Upper lobe of right lung (tissue), 1 donor: ENCODE data around the gene PPP3R1. TPM values are rescaled to one million over a fixed set of nuclear protein-coding genes. Genes with fewer than 3 reads are reported as not detected.

ENCODE experiments used
- ATAC-seq: fragments of 200-7000 bp; cut with Tn5 transposase; one replicate; pipeline ENCODE4 v1.9.1; 2020; ENCODE audit warnings: mild to moderate bottlenecking, moderate library complexity
- DNase-seq: peaks from one replicate; pipeline ENCODE4 v3.0.0-alpha.2; 2020
- H3K27ac ChIP-seq: fragments of 200-600 bp; one replicate; pipeline ENCODE4 v1.8.0; 2022
- H3K27me3 ChIP-seq: fragments of 200-600 bp; one replicate; pipeline ENCODE4 v1.8.0; 2022; ENCODE audit warnings: mild to moderate bottlenecking
- H3K36me3 ChIP-seq: fragments of 200-600 bp; one replicate; pipeline ENCODE4 v1.8.0; 2022
- H3K4me1 ChIP-seq: fragments of 200-600 bp; one replicate; pipeline ENCODE4 v1.8.0; 2022
- H3K4me3 ChIP-seq: fragments of 200-600 bp; one replicate; pipeline ENCODE4 v1.8.0; 2022; ENCODE audit warnings: mild to moderate bottlenecking
- H3K9me3 ChIP-seq: fragments of 200-600 bp; one replicate; pipeline ENCODE4 v1.8.0; 2022
- CTCF ChIP-seq: fragments of 200-600 bp; IDR thresholded peaks from one replicate; pipeline ENCODE4 v1.8.0; 2022; ENCODE audit warnings: antibody characterized with exemption
- intact Hi-C: fragments of 100-400 bp; cut with DNase I; formaldehyde crosslinking; loops from one replicate; pipeline ENCODE4 v1.11.0; 2022
- total RNA-seq: library from RNA; stranded (reverse); fragmentation: NEBNext Ultra II Directional; extraction: Animal tissue kit (Norgen Biotek cat#: 25700); gene quantifications from one replicate; pipeline ENCODE4 v1.2.1, GENCODE V29; 2021
- donor health status: DM: no; HTN: yes; CAD: no; lungs with severe emphysema.

Gene PPP3R1
- total RNA-seq, 1 donor from 2014 or later, result 59.2 TPM

DNA sequence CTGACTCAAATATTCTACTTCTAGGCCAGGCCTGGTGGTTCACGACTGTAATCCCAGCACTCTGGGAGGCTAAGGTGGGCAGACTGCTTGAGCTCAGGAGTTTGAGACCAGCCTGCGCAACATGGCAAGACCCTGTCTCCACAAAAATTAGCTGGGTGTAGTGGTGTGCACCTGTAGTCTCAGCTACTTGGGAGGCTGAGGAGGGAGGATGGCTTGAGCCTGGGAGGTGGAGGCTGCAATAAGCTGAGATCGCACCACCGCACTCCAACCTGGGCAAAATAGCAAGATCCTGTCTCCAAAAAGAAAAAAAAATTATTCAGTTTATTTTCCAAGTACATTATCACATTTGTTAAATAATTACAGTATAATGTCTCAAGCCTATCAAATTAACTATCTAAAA, 7.3 kb downstream of the PPP3R1 start:
- DNase-seq, result no peak
- no peaks in the 10 kb centered on the region for H3K27me3 ChIP-seq
- intact Hi-C loops, result loop anchor here (10.0 kb wide), 1 partner anchor 60 kb away; no protein-coding TSS in a partner anchor
- no peaks in the 10 kb centered on the region for H3K9me3 ChIP-seq
- TF ChIP-seq CTCF, result no peak
- no peak overlapping the region for H3K4me3 ChIP-seq
- no peak for ATAC-seq
- H3K36me3 ChIP-seq, result no peaks in the 10 kb centered on the region
- H3K4me1 ChIP-seq, result peaks cover 62% of the 10 kb centered on the region
- no peak overlapping the region for H3K27ac ChIP-seq

- Histone ChIP-seq H3K27me3 (no peaks in the 10 kb centered on the region), H3K4me1 (peaks cover 61% of the 10 kb centered on the region), H3K36me3 (no peaks in the 10 kb centered on the region), H3K9me3 (no peaks in the 10 kb centered on the region), H3K27ac (no peak overlapping the region), H3K4me3 (no peak overlapping the region)
- TF ChIP-seq CTCF, result no peak
- intact Hi-C loops, result loop anchor here (10.0 kb wide), 1 partner anchor 60 kb away; no protein-coding TSS in a partner anchor
- no peak for DNase-seq
- no peak for ATAC-seq
These were observed 7.9 kb downstream of the PPP3R1 start for GRCh38 chr2:68244456-68244855.

GRCh38 chr2:68241732-68242131, 10.6 kb downstream of the PPP3R1 start:
- intact Hi-C loops, result loop anchor here (10.0 kb wide), 1 partner anchor 57 kb away; no protein-coding TSS in a partner anchor
- H3K4me1 ChIP-seq, result peaks cover 64% of the 10 kb centered on the region
- ATAC-seq, result no peak

GRCh38 chr2:68240446-68240845, 11.9 kb downstream of the PPP3R1 start:
- intact Hi-C loops, result loop anchor here (10.0 kb wide), 1 partner anchor 56 kb away; no protein-coding TSS in a partner anchor
- DNase-seq, result no peak
- no peak overlapping the region for H3K27ac ChIP-seq
- no peaks in the 10 kb centered on the region for H3K9me3 ChIP-seq
- no peak overlapping the region for H3K4me3 ChIP-seq
- H3K27me3 ChIP-seq, result no peaks in the 10 kb centered on the region
- H3K4me1 ChIP-seq, result peaks cover 64% of the 10 kb centered on the region
- H3K36me3 ChIP-seq, result no peaks in the 10 kb centered on the region
- no peak for ATAC-seq
- TF ChIP-seq CTCF, result no peak

More at GRCh38 chr2:68241732-68242131, 10.6 kb downstream of the PPP3R1 start:
- DNase-seq, result no peak
- TF ChIP-seq CTCF, result no peak
- Histone ChIP-seq H3K36me3 (no peaks in the 10 kb centered on the region), H3K4me3 (no peak overlapping the region), H3K9me3 (no peaks in the 10 kb centered on the region), H3K27me3 (no peaks in the 10 kb centered on the region), H3K27ac (no peak overlapping the region)

DNA sequence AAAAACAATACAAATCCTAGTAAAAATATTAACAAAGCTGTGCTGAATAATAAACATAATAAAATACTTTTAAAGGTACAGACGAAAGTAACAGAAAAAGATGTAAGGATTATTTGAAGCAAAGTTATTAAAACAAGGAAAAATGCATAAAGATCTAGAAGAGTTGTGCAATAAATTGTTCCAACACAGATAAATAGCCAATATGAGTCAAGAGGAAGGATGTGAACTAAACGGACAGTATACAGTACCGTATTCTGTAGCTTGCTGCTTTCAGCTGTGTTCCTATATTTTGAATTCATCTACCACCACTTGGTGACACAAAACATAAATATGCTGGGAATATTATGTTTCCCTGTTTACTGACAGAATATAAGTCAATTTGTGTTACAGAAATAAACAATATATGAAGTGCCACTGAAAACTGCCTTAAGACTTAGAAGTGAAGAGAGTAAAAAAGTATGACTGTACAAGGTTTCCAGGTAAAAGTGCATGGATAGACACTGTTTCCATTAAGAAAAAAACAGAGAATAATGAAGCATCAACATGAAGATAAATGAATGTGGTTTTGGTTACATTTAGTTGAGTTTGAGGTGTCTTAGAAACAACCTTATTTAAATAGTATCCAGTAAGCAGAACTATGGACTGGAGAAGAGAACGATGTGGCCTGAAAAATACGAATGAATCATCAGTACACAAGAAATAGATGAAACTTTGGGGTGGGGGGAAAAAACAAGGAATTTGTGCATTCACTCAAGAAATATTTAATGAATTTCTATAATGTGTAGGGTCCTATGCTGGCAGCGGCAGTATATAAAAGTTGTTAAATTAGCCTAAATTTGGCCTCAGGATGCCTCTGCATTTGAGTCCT, 13.1 kb downstream of the PPP3R1 start:
- no peaks in the 10 kb centered on the region for H3K9me3 ChIP-seq
- no peaks in the 10 kb centered on the region for H3K27me3 ChIP-seq
- intact Hi-C loops, result no loop called here
- TF ChIP-seq CTCF, result no peak
- peaks cover 55% of the 10 kb centered on the region for H3K4me1 ChIP-seq
- H3K36me3 ChIP-seq, result no peaks in the 10 kb centered on the region
- no peak overlapping the region for H3K4me3 ChIP-seq
- ATAC-seq (no peak), DNase-seq (no peak)
- no peak overlapping the region for H3K27ac ChIP-seq
